ENCODE data around the gene CREB3L2.

DNA sequence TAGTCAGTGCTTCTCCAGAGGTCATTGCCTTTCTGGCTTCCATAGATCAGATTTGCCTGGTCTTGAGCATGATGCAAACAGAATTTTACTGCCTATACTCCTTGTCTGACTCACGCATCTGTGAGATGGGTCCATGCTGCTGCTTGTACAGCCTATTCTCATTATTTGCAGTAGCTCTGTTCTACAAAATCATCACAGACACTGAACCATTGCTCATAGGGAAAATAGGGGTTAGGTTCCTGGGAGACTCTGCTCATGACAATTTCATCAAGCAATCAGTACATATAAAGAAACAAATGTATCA, 7.4 kb upstream of the CREB3L2 start:
- TF ChIP-seq, protein P1, sequence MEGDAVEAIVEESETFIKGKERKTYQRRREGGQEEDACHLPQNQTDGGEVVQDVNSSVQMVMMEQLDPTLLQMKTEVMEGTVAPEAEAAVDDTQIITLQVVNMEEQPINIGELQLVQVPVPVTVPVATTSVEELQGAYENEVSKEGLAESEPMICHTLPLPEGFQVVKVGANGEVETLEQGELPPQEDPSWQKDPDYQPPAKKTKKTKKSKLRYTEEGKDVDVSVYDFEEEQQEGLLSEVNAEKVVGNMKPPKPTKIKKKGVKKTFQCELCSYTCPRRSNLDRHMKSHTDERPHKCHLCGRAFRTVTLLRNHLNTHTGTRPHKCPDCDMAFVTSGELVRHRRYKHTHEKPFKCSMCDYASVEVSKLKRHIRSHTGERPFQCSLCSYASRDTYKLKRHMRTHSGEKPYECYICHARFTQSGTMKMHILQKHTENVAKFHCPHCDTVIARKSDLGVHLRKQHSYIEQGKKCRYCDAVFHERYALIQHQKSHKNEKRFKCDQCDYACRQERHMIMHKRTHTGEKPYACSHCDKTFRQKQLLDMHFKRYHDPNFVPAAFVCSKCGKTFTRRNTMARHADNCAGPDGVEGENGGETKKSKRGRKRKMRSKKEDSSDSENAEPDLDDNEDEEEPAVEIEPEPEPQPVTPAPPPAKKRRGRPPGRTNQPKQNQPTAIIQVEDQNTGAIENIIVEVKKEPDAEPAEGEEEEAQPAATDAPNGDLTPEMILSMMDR (IDR thresholded peaks at IDR 0.05): no peak
- TF ChIP-seq POLR2A (IDR thresholded peaks at IDR 0.05): no peak
